ENCODE results near the gene IRX4. TPM values are rescaled to one million over a fixed set of nuclear protein-coding genes. Genes with fewer than 3 reads are reported as not detected.
A peak's percentile ranks its signal among the peaks of the same experiment; 100 is the strongest.

Gene IRX4
- total RNA-seq, 2 donors from 2014 or later = not detected

GRCh38 chr5:1884678-1885403 is 2.1 kb upstream of the IRX4 start:
- peaks cover 6 to 27% of the 10 kb centered on the region in 2 donors for H3K4me1 ChIP-seq (ENCODE audit: control insufficient read depth in 1 of 2, low read depth in 2 of 2)
- no peak overlapping the region for H3K4me3 ChIP-seq
- DNase-seq (ENCODE audit: low spot score) = no peak
- no peak for ATAC-seq (ENCODE audit: insufficient number of reproducible peaks, low FRiP score, low read depth)
- TF ChIP-seq CTCF (IDR thresholded peaks at IDR 0.05) = no peak
- no peak overlapping the region for H3K27ac ChIP-seq
- H3K27me3 ChIP-seq (replicated peaks; ENCODE audit: insufficient read depth) = peaks cover 16% of the 10 kb centered on the region
- no peaks in the 10 kb centered on the region for H3K9me3 ChIP-seq
- no peaks in the 10 kb centered on the region for H3K36me3 ChIP-seq

GRCh38 chr5:1883925-1884677 is 1.4 kb upstream of the IRX4 start:
- H3K9me3 ChIP-seq = no peaks in the 10 kb centered on the region
- peaks cover 16% of the 10 kb centered on the region for H3K27me3 ChIP-seq (replicated peaks; ENCODE audit: insufficient read depth)
- no peak for TF ChIP-seq CTCF (IDR thresholded peaks at IDR 0.05)
- ATAC-seq (ENCODE audit: insufficient number of reproducible peaks, low FRiP score, low read depth) = no peak
- peaks cover 6 to 27% of the 10 kb centered on the region in 2 donors for H3K4me1 ChIP-seq (ENCODE audit: control insufficient read depth in 1 of 2, low read depth in 2 of 2)
- H3K27ac ChIP-seq = no peak overlapping the region
- DNase-seq (ENCODE audit: low spot score) = no peak
- no peaks in the 10 kb centered on the region for H3K36me3 ChIP-seq
- peak overlapping the region; percentile 56 for H3K4me3 ChIP-seq

GRCh38 chr5:1883120-1883924 is 597 bp upstream of the IRX4 start:
- DNase-seq (ENCODE audit: low spot score) = no peak
- H3K36me3 ChIP-seq = no peaks in the 10 kb centered on the region
- no peak for ATAC-seq (ENCODE audit: insufficient number of reproducible peaks, low FRiP score, low read depth)
- TF ChIP-seq CTCF (IDR thresholded peaks at IDR 0.05) = no peak
- no peak overlapping the region for H3K27ac ChIP-seq
- H3K9me3 ChIP-seq = no peaks in the 10 kb centered on the region
- peak overlapping the region; percentile 56 for H3K4me3 ChIP-seq
- peaks cover 16% of the 10 kb centered on the region for H3K27me3 ChIP-seq (replicated peaks; ENCODE audit: insufficient read depth)
- peaks cover 6 to 27% of the 10 kb centered on the region in 2 donors for H3K4me1 ChIP-seq (ENCODE audit: control insufficient read depth in 1 of 2, low read depth in 2 of 2)

GRCh38 chr5:1881731-1882336 is 891 bp downstream of the IRX4 start:
- H3K27me3 ChIP-seq (replicated peaks; ENCODE audit: insufficient read depth) = peaks cover 23% of the 10 kb centered on the region
- H3K27ac ChIP-seq = no peak overlapping the region
- no peak for TF ChIP-seq CTCF (IDR thresholded peaks at IDR 0.05)
- peaks cover 6 to 27% of the 10 kb centered on the region in 2 donors for H3K4me1 ChIP-seq (ENCODE audit: control insufficient read depth in 1 of 2, low read depth in 2 of 2)
- H3K4me3 ChIP-seq = no peak overlapping the region
- ATAC-seq (ENCODE audit: insufficient number of reproducible peaks, low FRiP score, low read depth) = no peak
- H3K36me3 ChIP-seq = no peaks in the 10 kb centered on the region
- H3K9me3 ChIP-seq = no peaks in the 10 kb centered on the region
- no peak for DNase-seq (ENCODE audit: low spot score)

Measured in thoracic aorta (tissue), 2 donors.